K562 (cell line): ENCODE results near the gene ATXN1. TPM values are rescaled to one million over a fixed set of nuclear protein-coding genes. Genes with fewer than 3 reads are reported as not detected.

Source experiments
- ATAC-seq: fragments of 200-7000 bp; cut with Tn5 transposase; 3 replicates; pipeline ENCODE4 v1.9.1; 2020; ENCODE audit warnings: moderate library complexity
- BruUV-seq: library from RNA; stranded (reverse); fragments of 400-500 nt; replicated peaks from 2 replicates; lab custom pipeline; 2021; lab: Mats Ljungman, UMichigan
- CTCF ChIA-PET: fragments of 300-600 bp; formaldehyde crosslinking; extraction: SDS; loops from one replicate; lab custom pipeline; 2021; ENCODE audit warnings: low intra/inter-chr PET ratio; lab: Yijun Ruan, JAX
- POLR2A ChIA-PET: fragments of 300-600, 350-650 bp; sonication (Branson Sonifier 250); formaldehyde crosslinking; extraction: SDS; loops from one replicate; lab custom pipeline; 2021; ENCODE audit warnings: antibody characterized with exemption, inconsistent platforms; lab: Yijun Ruan, JAX
- DNase-seq, 4 experiments: peaks; one replicate each; pipeline versions ENCODE4 v3.0.0 to v3.0.0-alpha.2; 2011 to 2018; ENCODE audit warnings: low spot score in 3 of 4, mixed read lengths in 3 of 4; ENCODE audit errors: extremely low read depth in 1 of 4
- FAIRE-seq: peaks from 2 replicates; lab custom pipeline; 2011; peaks lifted over from hg19 to GRCh38; lab: Jason Lieb, UNC
- H2AFZ ChIP-seq: 2 replicates; pipeline ENCODE4 v1.6.0; 2011; ENCODE audit warnings: low read depth, low read length, control low read depth, inconsistent platforms
- H3K27ac ChIP-seq: fragments of 200-600 bp; 3 replicates; pipeline ENCODE4 v1.8.0; 2011; ENCODE audit warnings: low read depth, mild to moderate bottlenecking, control low read depth, inconsistent platforms, low read length, moderate library complexity, mixed read lengths; ENCODE audit errors: extremely low read depth
- H3K27me3 ChIP-seq, 2 experiments: fragments of 300-600 bp in 1 of 2; 2 replicates in 1 of 2; 3 replicates in 1 of 2; pipeline versions ENCODE4 v1.6.0 to v1.8.0; 2011; ENCODE audit warnings: inconsistent platforms in 2 of 2, low read length in 2 of 2, mild to moderate bottlenecking in 1 of 2, mixed read lengths in 1 of 2, moderate library complexity in 1 of 2; ENCODE audit not compliant: control insufficient read depth in 2 of 2, insufficient read depth in 2 of 2
- H3K36me3 ChIP-seq: fragments of 300-600 bp; 3 replicates; pipeline ENCODE4 v1.8.0; 2011; ENCODE audit warnings: mild to moderate bottlenecking, low read length, inconsistent platforms; ENCODE audit not compliant: control insufficient read depth, insufficient read depth
- H3K4me1 ChIP-seq, 2 experiments: fragments of 200-600 bp in 1 of 2; replicated peaks in 1 of 2; 2 replicates in 1 of 2; 3 replicates in 1 of 2; pipeline versions ENCODE4 v1.5.1 to v1.8.0; 2011; ENCODE audit warnings: inconsistent platforms in 2 of 2, low read length in 2 of 2, mild to moderate bottlenecking in 1 of 2, mixed read lengths in 1 of 2, moderate library complexity in 1 of 2; ENCODE audit not compliant: control insufficient read depth in 2 of 2, insufficient read depth in 2 of 2
- H3K4me2 ChIP-seq: 2 replicates; pipeline ENCODE4 v1.6.1; 2011; ENCODE audit warnings: low read length, control low read depth, inconsistent platforms, mixed read lengths; ENCODE audit not compliant: insufficient read depth
- H3K4me3 ChIP-seq: fragments of 200-600 bp; sonication (generic), shearing (Covaris generic); 2 replicates; pipeline ENCODE4 v1.5.1; 2016; ENCODE audit warnings: control low read depth, inconsistent platforms
- H3K79me2 ChIP-seq: fragments of 200-600 bp; 3 replicates; pipeline ENCODE4 v1.8.0; 2011; ENCODE audit warnings: low read length, inconsistent platforms; ENCODE audit not compliant: control insufficient read depth, insufficient read depth
- H3K9ac ChIP-seq, 2 experiments: 2 replicates each; pipeline versions ENCODE4 v1.6.0 to v1.6.1; 2011; ENCODE audit warnings: low read depth in 2 of 2, low read length in 2 of 2, control low read depth in 1 of 2, inconsistent platforms in 1 of 2, mild to moderate bottlenecking in 1 of 2, mixed read lengths in 1 of 2; ENCODE audit not compliant: insufficient read depth in 1 of 2
- H3K9me1 ChIP-seq: one replicate; pipeline ENCODE4 v1.6.0; 2011; ENCODE audit warnings: inconsistent platforms, mild to moderate bottlenecking, low read length, moderate library complexity; ENCODE audit not compliant: control insufficient read depth, insufficient read depth
- H3K9me3 ChIP-seq: replicated peaks from 2 replicates; pipeline ENCODE4 v1.5.1; 2011; ENCODE audit warnings: low read depth, low read length, inconsistent platforms; ENCODE audit not compliant: control insufficient read depth, insufficient read depth
- H4K20me1 ChIP-seq: replicated peaks from 2 replicates; pipeline ENCODE4 v1.6.1; 2011; ENCODE audit warnings: low read length, inconsistent platforms, mixed read lengths; ENCODE audit not compliant: control insufficient read depth, insufficient read depth
- ARID2 ChIP-seq: fragments of 450-650 bp; IDR thresholded peaks from 2 replicates; pipeline ENCODE4 v1.6.1; 2017; ENCODE audit warnings: antibody characterized with exemption, mild to moderate bottlenecking
- CREB1 ChIP-seq, 2 experiments: sonication (generic) in 1 of 2; formaldehyde crosslinking in 1 of 2; IDR thresholded peaks; 2 replicates each; pipeline versions ENCODE4 v1.6.1 to v1.8.0; 2012 to 2022; ENCODE audit warnings: inconsistent platforms in 1 of 2, mild to moderate bottlenecking in 1 of 2, missing genetic modification reagents in 1 of 2, moderate library complexity in 1 of 2
- E2F6 ChIP-seq, 2 experiments: IDR thresholded peaks; 2 replicates each; pipeline ENCODE4 v1.6.1; 2011; ENCODE audit warnings: borderline replicate concordance in 1 of 2, control low read depth in 1 of 2, low read depth in 1 of 2, low read length in 1 of 2, mild to moderate bottlenecking in 1 of 2, mixed read lengths in 1 of 2, moderate library complexity in 1 of 2; ENCODE audit not compliant: insufficient read depth in 1 of 2, insufficient read length in 1 of 2, poor library complexity in 1 of 2, severe bottlenecking in 1 of 2; ENCODE audit errors: extremely low read depth in 1 of 2
- L3MBTL2 ChIP-seq: fragments of 450-650 bp; IDR thresholded peaks from 2 replicates; pipeline ENCODE4 v1.6.1; 2016; ENCODE audit warnings: mild to moderate bottlenecking, moderate library complexity
- PBX2 ChIP-seq, 2 experiments: IDR thresholded peaks in 1 of 2; conservative IDR thresholded peaks in 1 of 2; 2 replicates each; pipeline ENCODE4 v1.6.1; 2016; ENCODE audit warnings: low read depth in 2 of 2, mild to moderate bottlenecking in 1 of 2, missing compliant biosample characterization in 1 of 2, missing genetic modification characterization in 1 of 2, moderate library complexity in 1 of 2
- PTRF ChIP-seq: fragments of 450-650 bp; IDR thresholded peaks from 2 replicates; pipeline ENCODE4 v1.6.1; 2016; ENCODE audit warnings: mild to moderate bottlenecking, missing genetic modification characterization, missing compliant biosample characterization
- RBBP5 ChIP-seq: fragments of 200-600 bp; sonication (generic); IDR thresholded peaks from 2 replicates; pipeline ENCODE4 v1.6.1; 2012; ENCODE audit warnings: borderline replicate concordance, mild to moderate bottlenecking, low read length, control low read depth, inconsistent platforms; ENCODE audit not compliant: insufficient read depth, poor library complexity, severe bottlenecking
- ZNF57 ChIP-seq: fragments of 450-650 bp; formaldehyde crosslinking; IDR thresholded peaks from 2 replicates; pipeline ENCODE4 v1.4.0; 2020; ENCODE audit warnings: mild to moderate bottlenecking, moderate library complexity
- WGBS: fragments of 100-300 bp; shearing (Covaris generic); methylation state at CpG from one replicate; pipeline ENCODE4 v1.1.6; 2016; ENCODE audit warnings: low coverage, mixed read lengths; ENCODE audit not compliant: insufficient coverage; ENCODE audit errors: missing lambda C conversion rate; 5-methylcytosine and 5-hydroxymethylcytosine counted together
- in situ Hi-C: fragments of 300-500 bp; cut with MboI; formaldehyde crosslinking; loops from 4 replicates; pipeline ENCODE4 v1.15.0; 2018; ENCODE audit warnings: inconsistent platforms, mixed read lengths
- intact Hi-C: fragments of 100-400 bp; cut with micrococcal nuclease; formaldehyde crosslinking; loops from 2 replicates; pipeline ENCODE4 v1.14.2; 2022
- polyA plus RNA-seq, 8 experiments: library from polyadenylated mRNA; depleted of rRNA in 4 of 8; stranded (reverse) in 5 of 8; unstranded in 3 of 8; fragments of >200 nt; fragmentation: Nextera tagmentation in 2 of 8; fragmentation: Illumina TruSeq in 1 of 8; extraction: Ambion mirVana in 2 of 8; extraction: Trizol in 1 of 8; gene quantifications; 2 replicates each; pipeline versions ENCODE4 v1.2.1 to v1.2.3, GENCODE V29; 2011 to 2014; ENCODE audit warnings: inconsistent platforms in 1 of 8, missing spikeins in 1 of 8
- total RNA-seq, 7 experiments: library from RNA; depleted of rRNA in 6 of 7; stranded (reverse); fragments of >200 nt in 6 of 7; fragmentation: Illumina TruSeq in 2 of 7; extraction: Trizol in 2 of 7; gene quantifications; 2 replicates each; pipeline versions ENCODE4 v1.2.1 to v1.2.3, GENCODE V29; 2011 to 2021; ENCODE audit warnings: low replicate concordance in 1 of 7

Gene ATXN1
- total and polyA plus RNA-seq, 9 of the 15 experiments (the other 6 are each of a cell fraction or from before 2014, with no cell fraction given) = under 0.01 to 1.2 (median 0.58) TPM

- TF ChIP-seq CREB1 (IDR thresholded peaks at IDR 0.05) (no peak), CREB1 (CRISPR knock-in tag; IDR thresholded peaks at IDR 0.05) (no peak), PBX2 (CRISPR knock-in tag; IDR thresholded peaks at IDR 0.05; ENCODE audit: low read depth) (no peak), PBX2 (tag; conservative IDR thresholded peaks at IDR 0.05; ENCODE audit: low read depth) (no peak)
Measured at GRCh38 chr6:16524380-16524707, 236.9 kb downstream of the ATXN1 start (continued).

GRCh38 chr6:16523606-16524379 lies 237.5 kb downstream of the ATXN1 start:
- Histone ChIP-seq H3K9ac (no peak overlapping the region), H3K27ac (no peak overlapping the region), H3K27me3 (peaks cover 9 to 23% of the 10 kb centered on the region in 2 experiments; a peak in 3 of 5 replicates), H4K20me1 (no peaks in the 10 kb centered on the region), H3K4me3 (no peak overlapping the region), H3K4me1 (no peaks in the 10 kb centered on the region), H3K9me3 (no peaks in the 10 kb centered on the region), H3K79me2 (no peaks in the 10 kb centered on the region), H3K36me3 (no peaks in the 10 kb centered on the region), H3K4me2 (no peak overlapping the region), H3K9me1 (no peaks in the 10 kb centered on the region), H2AFZ (no peak overlapping the region)
- ChIA-PET POLR2A (no interaction called here), CTCF (no interaction called here)
- BruUV-seq = no TSS peak
- FAIRE-seq (no peak), DNase-seq (no peak), ATAC-seq (no peak)
- intact Hi-C loops = no loop called here
- under 1% methylated on average over 10 of the region's 10 CpGs for WGBS
- TF ChIP-seq E2F6 (IDR thresholded peaks at IDR 0.05; ENCODE audit: borderline replicate concordance in 1 of 2, extremely low read depth in 1 of 2, insufficient read depth in 1 of 2, insufficient read length in 1 of 2, low read depth in 1 of 2, low read length in 1 of 2, poor library complexity in 1 of 2, severe bottlenecking in 1 of 2) (peak in 1 of 2 experiments; percentile 64), L3MBTL2 (0 out of 2 replicates have a peak, but pooled peaks have one; percentile 13), ARID2 (no peak), PTRF (tag) (no peak), ZNF57 (CRISPR knock-in tag) (no peak), RBBP5 (no peak)
- in situ Hi-C loops = no loop called here
